Fibroblast of mammary gland (primary cell): ENCODE measurements around the gene SHMT2.

ENCODE experiments used
- DNase-seq: peaks from one replicate; pipeline ENCODE4 v3.0.0-alpha.2; 2010; ENCODE audit warnings: low read depth
- H3K4me3 ChIP-seq: 2 replicates; pipeline ENCODE4 v1.5.1; 2011; ENCODE audit warnings: low read depth, mild to moderate bottlenecking, low read length, moderate library complexity; ENCODE audit not compliant: control insufficient read depth
- TF ChIP-seq, protein P1 (sequence below): conservative IDR thresholded peaks from 2 replicates; pipeline ENCODE4 v1.5.1; 2011; ENCODE audit warnings: low read depth, low read length, inconsistent platforms; ENCODE audit not compliant: control insufficient read depth, insufficient read depth

SHMT2 gene

DNA sequence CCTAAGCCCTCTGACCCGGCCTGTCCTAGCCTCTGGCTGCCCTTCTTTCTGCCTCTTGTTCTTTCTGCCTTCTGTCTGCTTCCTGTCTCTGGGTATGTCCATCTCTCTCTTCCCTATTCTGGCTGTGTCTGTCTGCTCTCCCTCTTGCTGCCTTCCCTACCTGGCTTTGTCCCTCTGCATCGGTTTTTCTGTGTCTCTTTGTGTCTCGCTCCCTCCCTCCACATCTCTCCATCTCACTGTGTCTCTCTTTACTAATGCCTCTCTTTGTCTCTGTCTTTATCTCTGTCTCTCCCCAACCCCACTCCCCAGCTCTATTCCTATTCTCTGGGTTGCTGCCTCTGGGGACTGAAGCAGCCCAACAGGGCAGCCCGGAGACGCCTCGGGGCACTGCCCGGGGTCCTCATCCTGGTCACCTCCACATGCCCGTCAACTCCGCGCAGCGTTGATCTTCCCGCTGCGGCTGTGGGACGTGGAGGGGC is 10.1 kb downstream of the SHMT2 start:
- H3K4me3 ChIP-seq = peak overlapping the region; percentile 56
- DNase-seq = no peak
- TF ChIP-seq, protein P1, sequence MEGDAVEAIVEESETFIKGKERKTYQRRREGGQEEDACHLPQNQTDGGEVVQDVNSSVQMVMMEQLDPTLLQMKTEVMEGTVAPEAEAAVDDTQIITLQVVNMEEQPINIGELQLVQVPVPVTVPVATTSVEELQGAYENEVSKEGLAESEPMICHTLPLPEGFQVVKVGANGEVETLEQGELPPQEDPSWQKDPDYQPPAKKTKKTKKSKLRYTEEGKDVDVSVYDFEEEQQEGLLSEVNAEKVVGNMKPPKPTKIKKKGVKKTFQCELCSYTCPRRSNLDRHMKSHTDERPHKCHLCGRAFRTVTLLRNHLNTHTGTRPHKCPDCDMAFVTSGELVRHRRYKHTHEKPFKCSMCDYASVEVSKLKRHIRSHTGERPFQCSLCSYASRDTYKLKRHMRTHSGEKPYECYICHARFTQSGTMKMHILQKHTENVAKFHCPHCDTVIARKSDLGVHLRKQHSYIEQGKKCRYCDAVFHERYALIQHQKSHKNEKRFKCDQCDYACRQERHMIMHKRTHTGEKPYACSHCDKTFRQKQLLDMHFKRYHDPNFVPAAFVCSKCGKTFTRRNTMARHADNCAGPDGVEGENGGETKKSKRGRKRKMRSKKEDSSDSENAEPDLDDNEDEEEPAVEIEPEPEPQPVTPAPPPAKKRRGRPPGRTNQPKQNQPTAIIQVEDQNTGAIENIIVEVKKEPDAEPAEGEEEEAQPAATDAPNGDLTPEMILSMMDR = no peak

DNA sequence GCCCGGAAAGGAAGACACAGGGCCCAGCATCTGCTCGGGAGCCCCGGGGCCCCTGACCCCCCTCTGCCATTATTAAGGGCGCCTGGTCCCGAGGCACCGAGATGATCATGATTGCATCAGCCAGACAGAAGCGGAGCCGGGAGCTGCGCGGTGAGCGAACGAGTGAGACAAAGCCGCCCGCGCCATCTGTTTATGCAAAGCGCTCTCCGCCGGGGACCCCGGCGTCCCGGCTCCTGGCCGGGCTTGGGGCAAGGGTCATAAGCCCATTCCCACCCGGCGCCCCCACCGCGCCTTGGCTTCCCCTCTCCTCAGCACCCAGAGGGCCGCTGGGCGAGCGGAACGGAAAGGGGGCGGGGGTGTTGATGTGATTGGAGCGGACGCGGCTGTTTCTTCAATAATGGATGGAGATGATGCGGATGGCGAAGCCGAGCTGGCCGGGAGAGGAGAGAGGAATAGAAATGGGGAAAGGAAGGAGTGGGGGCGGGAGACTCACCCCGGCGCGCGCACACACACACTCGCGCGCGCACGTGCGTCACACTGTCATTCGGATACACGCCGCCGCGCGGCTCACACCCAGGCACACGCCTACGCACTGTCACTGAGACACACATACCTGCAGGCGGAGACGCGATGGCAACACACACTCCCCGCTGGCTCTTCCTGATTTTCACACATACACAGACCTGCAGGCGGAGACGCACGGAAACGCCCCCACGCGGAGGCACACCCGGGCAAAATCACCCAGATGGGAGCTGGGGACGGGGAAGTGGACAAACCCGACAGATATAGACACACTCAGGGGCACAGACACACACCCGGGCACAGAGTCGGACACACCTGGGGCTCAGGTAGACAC is 10.8 kb downstream of the SHMT2 start:
- peak overlapping the region; percentile 56 for H3K4me3 ChIP-seq
- TF ChIP-seq, protein P1 = no peak
- DNase-seq = peak; percentile 47

- DNase-seq = no peak
- H3K4me3 ChIP-seq = peak overlapping the region; percentile 56
- TF ChIP-seq, protein P1 = no peak
These were observed 11.5 kb downstream of the SHMT2 start for GRCh38 chr12:57240926-57241401.

DNA sequence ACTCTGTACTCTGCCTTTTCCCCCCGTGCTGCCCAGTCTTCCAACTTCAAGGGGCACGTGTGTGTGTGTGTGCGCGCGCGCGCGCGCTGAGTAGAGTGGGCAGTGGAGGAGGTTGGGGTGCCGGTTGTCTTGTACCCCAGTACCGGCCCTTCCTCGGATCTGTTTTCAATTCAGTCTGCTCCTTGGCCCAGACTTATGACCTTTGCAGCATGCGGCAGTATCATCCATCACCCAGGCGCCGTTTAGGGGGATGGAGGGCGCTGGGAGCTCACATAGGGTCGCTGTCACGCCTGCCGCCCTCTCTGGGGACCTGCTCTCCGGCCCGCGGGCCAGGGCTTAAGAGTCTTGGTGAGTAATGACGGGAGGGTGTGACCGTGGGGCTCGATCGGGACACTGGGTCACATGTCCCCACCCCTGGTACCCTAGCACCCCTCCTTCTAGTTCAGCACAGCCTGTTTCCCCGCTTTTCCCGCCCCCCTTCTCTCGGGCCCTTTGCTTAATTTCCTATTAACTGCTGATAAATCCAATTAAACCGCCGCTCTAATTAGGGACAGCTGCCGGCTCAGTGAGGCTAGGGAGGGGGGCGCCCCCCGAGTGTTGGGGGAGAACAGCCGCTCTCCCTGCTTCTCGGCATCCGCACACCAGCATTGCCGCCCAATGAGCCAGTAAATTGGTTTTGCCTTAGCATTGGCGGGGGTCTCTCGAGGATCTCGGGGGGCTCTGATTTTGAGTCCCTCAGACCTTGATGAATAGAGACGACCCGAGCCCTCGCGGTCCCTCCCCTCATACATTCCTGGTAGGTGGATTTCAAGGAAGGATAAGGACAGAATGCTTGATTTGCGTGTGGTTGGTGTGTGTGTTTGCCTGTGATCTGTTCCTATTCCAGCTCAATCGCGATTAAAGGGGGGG is 12.1 kb downstream of the SHMT2 start:
- DNase-seq = no peak
- H3K4me3 ChIP-seq = no peak overlapping the region
- TF ChIP-seq, protein P1 = no peak

- H3K4me3 ChIP-seq = no peak overlapping the region
- no peak for DNase-seq
- TF ChIP-seq, protein P1 = no peak
These were observed 12.8 kb downstream of the SHMT2 start for GRCh38 chr12:57242329-57242690.

GRCh38 chr12:57242691-57243454 is 13.4 kb downstream of the SHMT2 start:
- TF ChIP-seq, protein P1 = peak; percentile 52
- no peak for DNase-seq
- H3K4me3 ChIP-seq = peak overlapping the region; percentile 40
